ENCODE measurements around the gene ZMAT3. TPM values are rescaled to one million over a fixed set of nuclear protein-coding genes. Genes with fewer than 3 reads are reported as not detected.

ZMAT3 gene, protein sequence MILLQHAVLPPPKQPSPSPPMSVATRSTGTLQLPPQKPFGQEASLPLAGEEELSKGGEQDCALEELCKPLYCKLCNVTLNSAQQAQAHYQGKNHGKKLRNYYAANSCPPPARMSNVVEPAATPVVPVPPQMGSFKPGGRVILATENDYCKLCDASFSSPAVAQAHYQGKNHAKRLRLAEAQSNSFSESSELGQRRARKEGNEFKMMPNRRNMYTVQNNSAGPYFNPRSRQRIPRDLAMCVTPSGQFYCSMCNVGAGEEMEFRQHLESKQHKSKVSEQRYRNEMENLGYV
- 7.5 and 11.6 TPM in 2 replicates for total RNA-seq

DNA sequence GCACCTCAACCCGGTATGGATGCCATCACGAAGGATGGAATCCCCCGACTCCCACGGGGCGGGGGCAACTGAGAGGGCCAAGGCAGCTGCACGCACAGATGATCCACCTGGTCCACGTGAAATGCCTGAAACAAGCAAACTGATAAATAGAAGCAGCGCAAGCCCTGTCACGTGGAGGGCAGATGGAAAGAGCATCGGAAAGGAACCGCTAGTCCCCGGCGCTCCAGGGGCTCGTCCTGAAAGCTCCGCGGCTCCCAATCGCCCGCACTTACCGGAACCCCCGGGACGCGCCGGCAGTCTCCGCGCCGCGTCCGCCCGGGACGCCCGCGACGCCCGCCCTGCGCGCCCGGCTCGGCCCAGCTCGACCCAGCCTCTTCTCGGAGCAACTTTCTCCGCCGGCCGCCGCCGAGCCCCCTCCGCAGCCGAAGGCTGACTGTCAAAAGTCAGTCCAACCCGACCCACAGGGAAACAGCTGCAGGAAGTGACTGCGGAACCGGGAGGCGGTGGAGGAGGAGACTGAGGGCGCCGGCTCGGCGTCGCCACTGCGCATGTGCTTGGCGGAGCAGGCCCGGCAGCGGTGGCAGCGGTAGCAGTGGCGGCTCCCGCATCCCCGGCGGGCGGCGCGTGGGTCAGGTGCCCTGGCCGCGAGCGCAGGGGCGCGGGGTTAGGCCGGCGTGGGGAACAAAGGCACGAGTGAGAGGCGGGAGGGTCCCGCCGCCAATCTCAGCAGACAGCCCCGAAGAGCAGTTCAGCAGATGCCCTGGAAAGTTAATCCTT lies at the start of gene ZMAT3:
ZMAT3 (minus strand) TSS at position 487 of the 777 bp plus-strand sequence. CDS start 4,057 bp downstream, outside the sequence.

Other genes starting within 250 kb of the ZMAT3 start
- 8.1 and 9.4 TPM in 2 replicates for gene PIK3CA, start 76.5 kb upstream of the ZMAT3 start, total RNA-seq
- 0.11 and 0.16 TPM in 2 replicates for gene KCNMB3, start 179.3 kb upstream of the ZMAT3 start, total RNA-seq

All from hair follicular keratinocyte (primary cell).